SU-DHL-6 (cell line): ENCODE data around the gene SYF2.

ENCODE experiments used
- H2AFZ ChIP-seq: fragments of 200-600 bp; sonication (generic); 2 replicates; pipeline ENCODE4 v1.6.1; 2014; ENCODE audit warnings: low read depth, mild to moderate bottlenecking, moderate library complexity, mixed read lengths, antibody characterized with exemption, low read length; ENCODE audit not compliant: severe bottlenecking
- H3F3A ChIP-seq: fragments of 200-600 bp; shearing (Covaris generic); 2 replicates; pipeline ENCODE4 v1.6.0; 2016; ENCODE audit warnings: antibody characterized with exemption, mild to moderate bottlenecking; ENCODE audit not compliant: insufficient read depth
- H3K27ac ChIP-seq: fragments of 200-600 bp; sonication (generic); 2 replicates; pipeline ENCODE4 v1.5.1; 2016; ENCODE audit warnings: low read depth, mild to moderate bottlenecking, low read length, moderate library complexity, mixed read lengths
- H3K27me3 ChIP-seq: fragments of 200-600 bp; sonication (generic), shearing (Covaris generic); 2 replicates; pipeline ENCODE4 v1.6.0; 2014; ENCODE audit warnings: mild to moderate bottlenecking, low read length
- H3K36me3 ChIP-seq: fragments of 200-600 bp; sonication (generic); 2 replicates; pipeline ENCODE4 v1.6.1; 2014; ENCODE audit warnings: mild to moderate bottlenecking, low read length, mixed read lengths
- H3K4me2 ChIP-seq: fragments of 300-600, 200-600 bp; shearing (Covaris generic), sonication (generic); 2 replicates; pipeline ENCODE4 v1.6.0; 2014; ENCODE audit warnings: low read length, low read depth, mild to moderate bottlenecking; ENCODE audit not compliant: poor library complexity, severe bottlenecking
- H3K4me3 ChIP-seq: fragments of 200-600 bp; sonication (generic); 2 replicates; pipeline ENCODE4 v1.5.1; 2014; ENCODE audit warnings: antibody characterized with exemption, low read length, mild to moderate bottlenecking, mixed read lengths; ENCODE audit not compliant: insufficient read depth, poor library complexity, severe bottlenecking
- H3K79me2 ChIP-seq: fragments of 200-600 bp; sonication (generic); 2 replicates; pipeline ENCODE4 v1.6.1; 2014; ENCODE audit warnings: mild to moderate bottlenecking, low read length, moderate library complexity; ENCODE audit not compliant: insufficient read depth
- H3K9ac ChIP-seq: fragments of 200-600 bp; sonication (generic); 2 replicates; pipeline ENCODE4 v1.7.0; 2014; ENCODE audit warnings: mild to moderate bottlenecking, low read length
- H3K9me2 ChIP-seq: fragments of 200-600 bp; sonication (generic); replicated peaks from 2 replicates; pipeline ENCODE4 v1.6.1; 2014; ENCODE audit warnings: low read length; ENCODE audit not compliant: insufficient read depth
- H3K9me3 ChIP-seq: fragments of 200-600 bp; sonication (generic); 2 replicates; pipeline ENCODE4 v1.6.1; 2014; ENCODE audit warnings: low read length, mixed read lengths; ENCODE audit not compliant: insufficient read depth
- H4K20me1 ChIP-seq: fragments of 200-600 bp; sonication (generic); 2 replicates; pipeline ENCODE4 v1.6.1; 2014; ENCODE audit warnings: low read depth, mild to moderate bottlenecking, antibody characterized with exemption, low read length, moderate library complexity, mixed read lengths
- EZH2phosphoT487 ChIP-seq: fragments of 200-600 bp; sonication (generic), shearing (Covaris generic); conservative IDR thresholded peaks from 2 replicates; pipeline ENCODE4 v1.6.1; 2018; ENCODE audit warnings: mild to moderate bottlenecking, antibody characterized with exemption, low read length, moderate library complexity, mixed read lengths
- TF ChIP-seq, protein P1 (sequence below): fragments of 200-600 bp; sonication (generic); IDR thresholded peaks from one replicate; pipeline ENCODE4 v1.5.1; 2017; ENCODE audit warnings: antibody characterized with exemption, mild to moderate bottlenecking, low read length, moderate library complexity; ENCODE audit not compliant: insufficient read depth, poor library complexity, severe bottlenecking

Gene SYF2

GRCh38 chr1:25197235-25197975 is 34.9 kb downstream of the SYF2 start:
- no peak overlapping the region for H3K9ac ChIP-seq
- H3K27me3 ChIP-seq: no peaks in the 10 kb centered on the region
- no peaks in the 10 kb centered on the region for H3F3A ChIP-seq
- H3K27ac ChIP-seq: no peak overlapping the region
- H3K36me3 ChIP-seq: no peaks in the 10 kb centered on the region
- no peaks in the 10 kb centered on the region for H3K79me2 ChIP-seq
- H2AFZ ChIP-seq: no peak overlapping the region
- H3K4me2 ChIP-seq: no peak overlapping the region
- no peak overlapping the region for H3K4me3 ChIP-seq
- H3K9me2 ChIP-seq: no peaks in the 10 kb centered on the region
- no peaks in the 10 kb centered on the region for H4K20me1 ChIP-seq
- H3K9me3 ChIP-seq: no peaks in the 10 kb centered on the region
- TF ChIP-seq, protein P1, sequence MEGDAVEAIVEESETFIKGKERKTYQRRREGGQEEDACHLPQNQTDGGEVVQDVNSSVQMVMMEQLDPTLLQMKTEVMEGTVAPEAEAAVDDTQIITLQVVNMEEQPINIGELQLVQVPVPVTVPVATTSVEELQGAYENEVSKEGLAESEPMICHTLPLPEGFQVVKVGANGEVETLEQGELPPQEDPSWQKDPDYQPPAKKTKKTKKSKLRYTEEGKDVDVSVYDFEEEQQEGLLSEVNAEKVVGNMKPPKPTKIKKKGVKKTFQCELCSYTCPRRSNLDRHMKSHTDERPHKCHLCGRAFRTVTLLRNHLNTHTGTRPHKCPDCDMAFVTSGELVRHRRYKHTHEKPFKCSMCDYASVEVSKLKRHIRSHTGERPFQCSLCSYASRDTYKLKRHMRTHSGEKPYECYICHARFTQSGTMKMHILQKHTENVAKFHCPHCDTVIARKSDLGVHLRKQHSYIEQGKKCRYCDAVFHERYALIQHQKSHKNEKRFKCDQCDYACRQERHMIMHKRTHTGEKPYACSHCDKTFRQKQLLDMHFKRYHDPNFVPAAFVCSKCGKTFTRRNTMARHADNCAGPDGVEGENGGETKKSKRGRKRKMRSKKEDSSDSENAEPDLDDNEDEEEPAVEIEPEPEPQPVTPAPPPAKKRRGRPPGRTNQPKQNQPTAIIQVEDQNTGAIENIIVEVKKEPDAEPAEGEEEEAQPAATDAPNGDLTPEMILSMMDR: no peak
- TF ChIP-seq EZH2phosphoT487: no peak

DNA sequence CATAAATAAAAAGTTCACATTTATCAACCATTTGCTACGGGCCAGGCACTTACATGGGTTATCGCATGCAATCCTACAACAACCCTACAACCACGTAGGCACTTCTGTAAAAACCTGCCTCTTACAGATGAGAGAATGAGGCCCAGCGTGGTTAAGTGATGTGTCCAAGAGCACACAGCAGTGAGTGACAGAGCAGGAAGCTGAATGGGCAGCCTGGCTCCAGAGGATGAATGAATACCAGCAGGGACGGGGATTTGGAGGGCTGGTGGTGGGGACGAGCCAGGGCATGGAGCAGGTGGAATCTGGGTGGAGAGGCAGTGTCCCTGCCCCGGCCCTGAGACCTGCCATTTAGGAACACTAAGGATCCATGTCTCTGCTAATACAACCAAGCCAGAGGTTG is 35.5 kb downstream of the SYF2 start:
- H3F3A ChIP-seq: no peaks in the 10 kb centered on the region
- H3K27me3 ChIP-seq: no peaks in the 10 kb centered on the region
- no peaks in the 10 kb centered on the region for H4K20me1 ChIP-seq
- H3K4me3 ChIP-seq: no peak overlapping the region
- H3K79me2 ChIP-seq: no peaks in the 10 kb centered on the region
- no peaks in the 10 kb centered on the region for H3K9me2 ChIP-seq
- no peak for TF ChIP-seq EZH2phosphoT487
- TF ChIP-seq, protein P1: no peak
- H3K27ac ChIP-seq: no peak overlapping the region
- H2AFZ ChIP-seq: no peak overlapping the region
- no peak overlapping the region for H3K4me2 ChIP-seq
- H3K9me3 ChIP-seq: no peaks in the 10 kb centered on the region
- no peaks in the 10 kb centered on the region for H3K36me3 ChIP-seq
- H3K9ac ChIP-seq: no peak overlapping the region

DNA sequence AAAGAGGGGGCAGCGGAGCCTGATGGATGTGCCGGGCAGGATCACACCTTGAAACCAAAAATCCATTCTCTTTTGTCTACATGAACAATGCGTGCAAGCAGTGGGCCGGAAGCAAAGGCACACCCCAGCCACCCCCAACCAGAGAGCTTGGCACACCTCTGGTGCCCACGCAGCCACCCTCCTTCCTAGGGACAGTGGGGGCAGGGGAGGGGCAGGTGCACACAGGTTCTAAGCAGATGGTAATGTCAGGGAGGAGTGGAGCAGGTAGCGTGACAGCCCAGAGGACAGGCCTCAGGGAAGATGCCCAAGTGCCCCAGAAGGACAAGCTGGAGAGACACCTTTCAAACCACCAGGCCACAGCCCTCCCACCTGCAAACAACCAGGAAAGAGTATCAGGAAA is 36.5 kb downstream of the SYF2 start:
- H3K4me2 ChIP-seq: no peak overlapping the region
- no peaks in the 10 kb centered on the region for H3K9me2 ChIP-seq
- no peak overlapping the region for H2AFZ ChIP-seq
- H4K20me1 ChIP-seq: no peaks in the 10 kb centered on the region
- TF ChIP-seq EZH2phosphoT487: no peak
- TF ChIP-seq, protein P1: no peak
- H3K4me3 ChIP-seq: no peak overlapping the region
- no peaks in the 10 kb centered on the region for H3K9me3 ChIP-seq
- no peaks in the 10 kb centered on the region for H3K27me3 ChIP-seq
- H3K9ac ChIP-seq: no peak overlapping the region
- no peak overlapping the region for H3K27ac ChIP-seq
- H3K36me3 ChIP-seq: no peaks in the 10 kb centered on the region
- no peaks in the 10 kb centered on the region for H3F3A ChIP-seq
- H3K79me2 ChIP-seq: no peaks in the 10 kb centered on the region
